Measurements from ENCODE around the gene AP3B1. TPM values are rescaled to one million over a fixed set of nuclear protein-coding genes. Genes with fewer than 3 reads are reported as not detected.

AP3B1 gene
- total RNA-seq, 1 donor, result 77.4 TPM

GRCh38 chr5:78265163-78265562 lies 29.3 kb downstream of the AP3B1 start:
- Histone ChIP-seq H3K4me3 (ENCODE audit: insufficient read depth, low read length) (no peak overlapping the region), H3K36me3 (ENCODE audit: insufficient read depth, low read length) (peaks cover 35% of the 10 kb centered on the region), H2AFZ (ENCODE audit: low read length) (no peak overlapping the region), H3K9me3 (ENCODE audit: low read depth, low read length) (no peaks in the 10 kb centered on the region), H3K4me1 (ENCODE audit: insufficient read depth, low read length) (no peaks in the 10 kb centered on the region), H3K27me3 (ENCODE audit: insufficient read depth, low read length) (no peaks in the 10 kb centered on the region), H3K27ac (ENCODE audit: low read depth, low read length) (no peak overlapping the region), H3K4me2 (ENCODE audit: insufficient read depth, low read length) (no peak overlapping the region), H3K79me2 (ENCODE audit: insufficient read depth, low read length) (peaks cover 22% of the 10 kb centered on the region), H4K20me1 (ENCODE audit: insufficient read depth, low read length) (peaks cover 11% of the 10 kb centered on the region)
- TF ChIP-seq, protein P1, sequence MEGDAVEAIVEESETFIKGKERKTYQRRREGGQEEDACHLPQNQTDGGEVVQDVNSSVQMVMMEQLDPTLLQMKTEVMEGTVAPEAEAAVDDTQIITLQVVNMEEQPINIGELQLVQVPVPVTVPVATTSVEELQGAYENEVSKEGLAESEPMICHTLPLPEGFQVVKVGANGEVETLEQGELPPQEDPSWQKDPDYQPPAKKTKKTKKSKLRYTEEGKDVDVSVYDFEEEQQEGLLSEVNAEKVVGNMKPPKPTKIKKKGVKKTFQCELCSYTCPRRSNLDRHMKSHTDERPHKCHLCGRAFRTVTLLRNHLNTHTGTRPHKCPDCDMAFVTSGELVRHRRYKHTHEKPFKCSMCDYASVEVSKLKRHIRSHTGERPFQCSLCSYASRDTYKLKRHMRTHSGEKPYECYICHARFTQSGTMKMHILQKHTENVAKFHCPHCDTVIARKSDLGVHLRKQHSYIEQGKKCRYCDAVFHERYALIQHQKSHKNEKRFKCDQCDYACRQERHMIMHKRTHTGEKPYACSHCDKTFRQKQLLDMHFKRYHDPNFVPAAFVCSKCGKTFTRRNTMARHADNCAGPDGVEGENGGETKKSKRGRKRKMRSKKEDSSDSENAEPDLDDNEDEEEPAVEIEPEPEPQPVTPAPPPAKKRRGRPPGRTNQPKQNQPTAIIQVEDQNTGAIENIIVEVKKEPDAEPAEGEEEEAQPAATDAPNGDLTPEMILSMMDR (IDR thresholded peaks at IDR 0.05; ENCODE audit: extremely low read depth, low read depth, low read length), result no peak
- no peak for DNase-seq (ENCODE audit: insufficient read length, low spot score, missing footprints)

- Histone ChIP-seq H3K36me3 (ENCODE audit: insufficient read depth, low read length) (peaks cover 35% of the 10 kb centered on the region), H3K27ac (ENCODE audit: low read depth, low read length) (no peak overlapping the region), H3K27me3 (ENCODE audit: insufficient read depth, low read length) (no peaks in the 10 kb centered on the region), H3K4me2 (ENCODE audit: insufficient read depth, low read length) (no peak overlapping the region), H3K9me3 (ENCODE audit: low read depth, low read length) (no peaks in the 10 kb centered on the region), H3K79me2 (ENCODE audit: insufficient read depth, low read length) (peaks cover 24% of the 10 kb centered on the region), H3K4me3 (ENCODE audit: insufficient read depth, low read length) (no peak overlapping the region), H2AFZ (ENCODE audit: low read length) (no peak overlapping the region), H4K20me1 (ENCODE audit: insufficient read depth, low read length) (peaks cover 11% of the 10 kb centered on the region), H3K4me1 (ENCODE audit: insufficient read depth, low read length) (no peaks in the 10 kb centered on the region)
- no peak for DNase-seq (ENCODE audit: insufficient read length, low spot score, missing footprints)
- TF ChIP-seq, protein P1 (IDR thresholded peaks at IDR 0.05; ENCODE audit: extremely low read depth, low read depth, low read length), result no peak
Measured at GRCh38 chr5:78264600-78264999, 29.9 kb downstream of the AP3B1 start.

- TF ChIP-seq, protein P1 (IDR thresholded peaks at IDR 0.05; ENCODE audit: extremely low read depth, low read depth, low read length), result no peak
- Histone ChIP-seq H3K27me3 (ENCODE audit: insufficient read depth, low read length) (no peaks in the 10 kb centered on the region), H3K4me3 (ENCODE audit: insufficient read depth, low read length) (no peak overlapping the region), H3K36me3 (ENCODE audit: insufficient read depth, low read length) (peaks cover 24% of the 10 kb centered on the region), H2AFZ (ENCODE audit: low read length) (no peak overlapping the region), H3K4me2 (ENCODE audit: insufficient read depth, low read length) (no peak overlapping the region), H4K20me1 (ENCODE audit: insufficient read depth, low read length) (no peaks in the 10 kb centered on the region), H3K4me1 (ENCODE audit: insufficient read depth, low read length) (no peaks in the 10 kb centered on the region), H3K27ac (ENCODE audit: low read depth, low read length) (no peak overlapping the region), H3K79me2 (ENCODE audit: insufficient read depth, low read length) (peaks cover 41% of the 10 kb centered on the region), H3K9me3 (ENCODE audit: low read depth, low read length) (no peaks in the 10 kb centered on the region)
- DNase-seq (ENCODE audit: insufficient read length, low spot score, missing footprints), result no peak
Measured at GRCh38 chr5:78260771-78261170, 33.7 kb downstream of the AP3B1 start.

- H3K4me3 ChIP-seq (ENCODE audit: insufficient read depth, low read length), result no peak overlapping the region
- H4K20me1 ChIP-seq (ENCODE audit: insufficient read depth, low read length), result peaks cover 20% of the 10 kb centered on the region
- no peaks in the 10 kb centered on the region for H3K9me3 ChIP-seq (ENCODE audit: low read depth, low read length)
- peaks cover 2% of the 10 kb centered on the region for H3K4me1 ChIP-seq (ENCODE audit: insufficient read depth, low read length)
- TF ChIP-seq, protein P1 (IDR thresholded peaks at IDR 0.05; ENCODE audit: extremely low read depth, low read depth, low read length), result no peak
- H3K36me3 ChIP-seq (ENCODE audit: insufficient read depth, low read length), result no peaks in the 10 kb centered on the region
- H3K79me2 ChIP-seq (ENCODE audit: insufficient read depth, low read length), result peaks cover 77% of the 10 kb centered on the region
- no peaks in the 10 kb centered on the region for H3K27me3 ChIP-seq (ENCODE audit: insufficient read depth, low read length)
- no peak overlapping the region for H2AFZ ChIP-seq (ENCODE audit: low read length)
- no peak for DNase-seq (ENCODE audit: insufficient read length, low spot score, missing footprints)
- H3K27ac ChIP-seq (ENCODE audit: low read depth, low read length), result no peak overlapping the region
- H3K4me2 ChIP-seq (ENCODE audit: insufficient read depth, low read length), result no peak overlapping the region
Measured at GRCh38 chr5:78253201-78253600, 41.3 kb downstream of the AP3B1 start.

Data from osteoblast (primary cell).